HG02623 (cell line): ENCODE data around the gene OPCML.
A peak's percentile ranks its signal among the peaks of the same experiment; 100 is the strongest.

ENCODE experiments used
- ATAC-seq: cut with Tn5 transposase; IDR thresholded peaks from one replicate; pipeline ENCODE4 v1.9.1; 2021; ENCODE audit warnings: moderate library complexity; ENCODE audit not compliant: unreplicated experiment

The OPCML gene

DNA sequence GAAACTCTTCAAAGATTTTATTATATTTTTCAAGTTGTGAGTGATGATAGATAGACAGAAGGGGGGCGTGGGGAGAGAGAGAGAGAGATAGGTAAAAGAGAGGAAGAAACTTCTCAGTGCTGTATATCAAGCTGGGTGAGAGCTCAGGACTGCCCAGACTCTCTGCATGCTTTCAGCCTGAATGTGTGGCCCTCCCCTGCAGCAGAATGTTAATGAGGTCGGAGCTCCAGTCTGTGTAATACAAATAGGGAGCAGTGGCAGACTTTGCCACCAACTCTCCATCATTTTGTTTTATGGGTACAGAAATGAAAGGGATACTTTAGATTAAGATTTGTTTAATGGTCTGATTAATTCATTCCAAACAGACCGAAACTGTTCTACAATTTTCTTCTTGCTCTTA lies 752.8 kb downstream of the OPCML start:
- no peak for ATAC-seq

DNA sequence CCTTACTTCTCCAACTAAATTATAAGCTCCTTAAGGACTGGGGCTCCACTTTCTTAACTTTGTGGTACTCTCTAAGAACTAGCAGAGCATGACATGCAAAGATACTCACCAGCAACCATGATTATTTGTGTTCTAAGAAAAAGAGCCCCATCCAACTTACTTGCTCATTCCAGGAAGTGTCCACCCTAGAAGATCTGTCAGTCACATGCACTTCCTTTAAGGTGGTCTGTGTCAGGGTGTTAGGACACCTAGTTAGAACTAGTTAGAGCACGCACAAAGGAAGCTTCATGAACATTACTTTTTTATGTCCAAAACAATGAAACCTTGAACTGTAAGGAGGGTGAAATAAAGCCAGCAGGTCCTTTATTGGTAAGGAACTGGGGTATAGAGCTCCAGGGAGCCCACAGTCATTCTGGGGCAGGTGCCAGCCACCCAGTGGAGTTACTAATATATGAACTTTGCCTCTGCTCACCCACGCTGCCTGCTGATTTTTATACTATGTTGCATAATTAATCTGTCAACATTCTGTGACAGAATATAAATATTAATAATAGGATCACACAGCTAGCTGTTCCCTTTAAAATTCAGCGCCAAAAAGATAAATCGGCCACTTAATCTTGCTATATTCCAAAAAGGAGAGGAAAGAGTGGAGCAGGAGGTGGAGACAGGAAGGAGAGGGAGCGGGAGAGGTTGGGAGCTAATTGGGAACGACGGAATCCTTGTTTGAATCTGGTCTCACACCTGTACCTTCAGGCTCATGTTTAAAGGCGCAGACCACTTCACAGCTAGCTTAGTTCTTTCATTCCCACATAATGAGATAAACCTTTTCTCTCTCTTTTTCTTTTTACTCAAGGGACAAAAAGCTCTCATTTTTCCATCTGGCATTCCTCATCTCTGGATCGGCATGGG lies 755.0 kb downstream of the OPCML start:
- no peak for ATAC-seq

DNA sequence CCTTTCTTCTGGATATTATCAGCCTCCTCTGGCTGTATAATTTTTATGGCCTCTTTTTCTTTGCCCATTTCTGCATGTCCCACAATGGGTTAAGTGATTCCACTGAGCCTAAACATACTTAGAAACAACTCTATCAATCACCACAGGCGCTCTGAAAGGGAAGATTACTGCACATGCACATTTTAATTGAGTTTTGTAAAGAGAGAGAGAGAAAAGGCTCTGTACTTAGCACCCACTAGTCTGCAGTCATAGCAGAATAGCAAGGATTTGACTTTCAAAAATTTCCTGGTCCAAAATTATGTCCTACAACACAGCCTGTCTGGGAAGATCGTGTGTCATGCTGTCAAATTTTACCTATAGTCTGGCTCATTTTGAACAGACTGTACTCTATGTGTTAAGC lies 758.5 kb downstream of the OPCML start:
- no peak for ATAC-seq

DNA sequence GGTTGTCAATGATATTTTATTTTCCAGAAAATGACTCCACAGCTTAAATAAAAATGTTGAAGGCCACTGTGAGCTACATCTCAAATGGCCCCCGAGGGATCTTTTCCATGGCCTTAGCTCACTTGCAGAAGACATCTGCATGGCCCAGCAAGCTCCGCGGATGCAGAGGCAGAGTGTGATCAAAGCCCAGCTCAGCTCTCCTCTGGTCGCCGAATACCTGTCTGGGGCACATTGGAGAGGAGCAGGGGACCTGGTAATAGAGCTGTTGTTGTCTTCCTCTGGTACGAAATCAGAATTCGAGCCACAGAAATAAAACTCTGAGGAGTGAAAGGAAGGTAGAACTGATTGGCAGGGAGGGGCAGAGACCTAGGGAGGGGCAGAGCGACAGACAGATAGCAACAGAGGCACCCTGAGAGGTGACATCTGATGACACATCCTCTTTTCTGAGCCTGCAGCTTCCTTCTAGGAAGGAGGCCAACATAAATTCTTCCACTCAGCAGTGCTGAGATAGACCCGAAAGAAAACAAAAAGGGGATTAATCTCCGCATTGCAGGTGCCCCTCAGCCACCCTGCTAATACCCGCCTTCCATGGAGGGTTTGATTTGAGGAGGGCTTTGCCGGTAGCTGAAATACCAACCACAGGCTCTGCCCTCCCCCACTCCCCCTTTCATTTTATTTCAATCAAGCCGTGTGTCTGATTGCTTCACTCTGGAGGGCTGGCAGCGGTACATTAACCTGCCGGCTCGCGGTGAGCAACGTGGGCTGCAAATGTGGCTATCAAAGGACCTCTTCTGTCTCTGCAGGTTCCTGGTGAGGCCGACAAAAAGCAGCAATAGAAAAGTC lies 759.4 kb downstream of the OPCML start:
- ATAC-seq, result no peak

DNA sequence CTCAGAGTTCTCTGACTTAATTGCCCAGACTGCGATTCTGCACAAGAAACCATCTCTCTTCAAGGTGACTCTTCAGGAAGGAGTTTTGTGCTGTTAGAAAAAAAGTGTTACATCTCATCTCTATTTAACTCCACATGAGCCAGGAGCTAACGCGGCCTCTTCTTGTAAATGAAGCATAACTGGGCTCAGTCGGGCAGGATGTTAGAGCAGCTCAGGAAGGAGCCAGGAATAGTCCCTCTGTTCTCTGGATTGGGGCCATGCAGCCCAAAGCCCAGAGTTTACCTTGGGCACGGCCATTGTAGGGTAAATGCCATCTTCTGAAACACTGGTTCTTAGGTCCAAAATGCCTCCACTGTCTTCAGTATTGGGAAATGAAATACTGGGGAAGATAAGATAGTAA lies 760.6 kb downstream of the OPCML start:
- no peak for ATAC-seq

DNA sequence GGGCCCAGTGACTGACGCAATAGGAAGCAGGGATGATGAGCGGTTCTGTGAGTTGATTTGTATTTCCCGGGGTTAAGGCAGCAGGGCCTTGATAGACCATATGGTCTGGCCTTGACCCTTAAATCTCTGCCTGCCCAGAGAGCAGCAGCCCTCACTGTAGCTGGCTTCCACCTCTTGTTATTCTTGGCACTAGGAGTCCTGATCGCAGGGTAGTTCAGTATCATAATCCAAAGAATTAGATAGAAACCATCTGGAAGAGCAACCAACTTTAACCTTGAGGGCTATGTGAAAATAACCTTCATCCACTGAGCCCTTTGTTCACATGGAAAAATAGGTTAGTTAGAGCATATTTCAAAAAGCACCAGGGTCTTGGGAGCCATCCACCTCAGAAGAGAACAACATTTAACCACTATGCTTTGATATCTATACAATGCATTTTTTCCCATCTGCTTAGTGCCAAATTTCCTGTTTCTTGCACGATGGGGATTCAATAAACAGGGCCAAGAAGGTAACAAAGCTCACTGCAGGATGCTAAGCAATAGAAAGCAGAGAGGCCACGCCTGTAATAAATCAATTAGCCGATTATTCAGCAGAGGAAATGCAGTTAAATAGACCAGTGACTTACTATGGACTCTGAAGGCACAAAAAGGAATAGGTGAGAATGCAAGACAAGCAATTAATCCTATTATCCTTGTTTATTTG lies 761.3 kb downstream of the OPCML start:
- no peak for ATAC-seq

DNA sequence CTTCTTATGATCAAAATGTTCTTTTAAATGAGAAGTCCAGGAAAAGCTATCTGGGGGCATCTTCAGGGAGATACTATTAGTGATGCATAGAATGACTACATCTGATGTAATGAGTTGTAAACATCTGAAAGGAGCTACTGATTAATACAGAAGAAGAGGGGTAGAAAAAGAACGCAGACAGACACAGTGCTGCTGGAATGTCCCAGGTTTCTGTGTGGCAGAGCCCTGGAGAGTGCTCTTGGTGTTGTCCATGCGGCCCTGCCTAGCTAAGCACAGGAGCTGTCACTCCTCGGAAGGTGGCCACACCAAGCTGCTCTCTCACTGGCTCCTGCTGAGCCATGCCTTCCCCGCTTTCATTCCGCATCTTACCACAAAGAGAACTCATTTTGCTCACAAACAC lies 768.8 kb downstream of the OPCML start:
- ATAC-seq, result no peak

DNA sequence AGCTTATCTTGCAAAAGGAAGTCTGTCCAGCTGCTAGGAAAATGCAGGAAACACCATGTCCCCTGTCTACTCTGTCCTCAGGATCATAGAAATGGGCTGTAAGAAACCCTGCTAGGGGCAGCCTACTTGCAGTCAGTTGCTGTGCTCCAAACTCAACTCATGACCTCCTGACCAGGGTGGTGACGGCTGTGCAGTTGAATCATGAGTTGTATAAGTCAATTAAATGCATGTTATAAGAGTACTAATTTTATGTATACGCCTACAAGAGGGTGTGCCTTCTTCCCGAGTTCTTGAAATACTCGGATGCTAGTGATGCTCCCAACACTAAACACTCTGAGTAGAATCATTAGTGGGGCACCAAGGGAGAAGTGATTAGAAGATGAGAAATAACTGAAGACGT lies 776.4 kb downstream of the OPCML start:
- ATAC-seq, result no peak

DNA sequence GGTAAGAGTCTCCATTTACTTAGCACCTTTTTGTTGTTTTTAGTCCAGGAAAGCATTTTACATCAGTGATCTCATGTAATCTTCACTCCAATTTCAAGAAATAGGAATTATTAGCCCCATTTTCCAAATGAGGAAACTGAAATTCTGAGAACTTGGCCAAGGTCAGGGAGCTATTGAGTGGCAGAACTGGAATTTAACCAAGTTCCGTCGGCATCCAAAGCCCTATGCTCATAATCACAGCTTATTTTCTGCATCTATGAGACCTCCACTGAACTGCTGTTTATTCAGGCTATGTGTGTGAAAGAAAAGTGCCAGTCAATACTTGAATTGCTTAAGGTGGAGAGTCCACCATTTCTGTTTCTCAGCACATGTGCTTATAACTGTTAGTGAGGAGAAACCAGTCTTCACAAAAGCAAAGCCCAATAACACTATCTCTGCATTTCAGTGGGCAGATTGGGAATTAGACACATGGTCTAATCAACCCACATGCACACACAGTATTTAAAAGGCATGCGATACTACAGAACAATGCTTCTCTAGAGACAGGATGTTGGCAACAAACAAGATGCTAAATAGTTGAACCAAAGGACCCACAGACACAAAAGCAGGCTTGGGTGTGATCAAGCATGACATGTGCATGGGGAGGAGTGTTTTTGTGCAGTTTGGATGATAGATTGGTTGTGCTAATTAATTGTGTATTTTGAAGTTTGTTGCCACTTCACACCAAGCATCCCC lies 780.6 kb downstream of the OPCML start:
- no peak for ATAC-seq

DNA sequence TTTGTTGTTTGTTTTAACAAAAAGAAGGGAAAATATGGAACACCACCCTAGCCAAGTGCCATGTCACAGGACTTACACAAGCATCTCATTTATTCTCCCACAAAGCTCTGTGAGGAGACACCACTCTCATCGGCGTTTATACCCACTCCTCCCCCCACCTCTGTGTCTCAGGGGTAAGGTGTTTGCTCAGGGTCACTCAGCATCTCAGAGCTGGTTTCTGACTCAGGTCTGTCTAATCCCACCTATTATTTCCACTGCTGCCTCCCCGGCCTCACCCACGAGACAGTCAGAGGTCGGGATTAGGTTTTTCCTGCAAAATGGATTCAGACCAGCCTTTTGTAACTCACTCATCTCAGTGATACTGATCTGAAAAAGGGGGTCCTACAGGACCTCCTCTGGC lies 786.0 kb downstream of the OPCML start:
- no peak for ATAC-seq

DNA sequence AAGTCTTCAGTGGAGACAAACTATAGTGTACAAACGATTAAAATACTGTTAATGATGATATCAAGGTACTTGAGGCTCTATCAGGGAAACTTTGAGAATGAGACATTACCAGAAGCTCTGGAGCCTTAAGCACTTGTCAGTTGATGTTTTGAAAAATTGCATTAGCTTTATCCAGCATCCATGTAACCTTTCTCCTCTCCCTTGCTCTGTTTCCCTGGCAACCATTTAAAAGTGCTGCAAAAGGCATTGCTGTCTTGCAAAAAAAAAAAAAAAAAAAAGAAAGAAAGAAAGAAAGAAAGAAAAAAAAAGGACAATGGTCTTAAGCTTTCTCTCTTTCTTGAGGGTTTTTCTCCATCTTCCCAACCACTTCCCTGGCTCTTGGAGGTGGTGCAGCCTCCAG lies 787.0 kb downstream of the OPCML start:
- no peak for ATAC-seq

DNA sequence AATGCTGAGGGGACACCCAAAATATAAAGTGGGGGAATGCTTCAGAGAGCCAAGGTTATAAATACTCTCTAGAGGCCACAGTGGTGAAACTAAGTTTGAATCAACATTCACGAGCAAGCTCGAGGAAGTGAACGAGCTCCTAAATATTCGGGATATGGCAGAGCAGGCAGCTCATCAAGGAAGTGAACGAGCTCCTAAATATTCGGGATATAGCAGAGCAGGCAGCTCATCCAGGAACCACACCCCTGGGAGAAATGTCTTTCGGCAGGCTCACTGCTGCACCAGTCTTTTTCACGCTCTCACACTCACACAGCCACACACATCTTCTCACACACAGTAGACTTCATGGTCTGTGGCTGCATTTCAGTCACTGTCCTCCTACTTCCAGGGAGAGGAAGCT lies 787.5 kb downstream of the OPCML start:
- no peak for ATAC-seq

DNA sequence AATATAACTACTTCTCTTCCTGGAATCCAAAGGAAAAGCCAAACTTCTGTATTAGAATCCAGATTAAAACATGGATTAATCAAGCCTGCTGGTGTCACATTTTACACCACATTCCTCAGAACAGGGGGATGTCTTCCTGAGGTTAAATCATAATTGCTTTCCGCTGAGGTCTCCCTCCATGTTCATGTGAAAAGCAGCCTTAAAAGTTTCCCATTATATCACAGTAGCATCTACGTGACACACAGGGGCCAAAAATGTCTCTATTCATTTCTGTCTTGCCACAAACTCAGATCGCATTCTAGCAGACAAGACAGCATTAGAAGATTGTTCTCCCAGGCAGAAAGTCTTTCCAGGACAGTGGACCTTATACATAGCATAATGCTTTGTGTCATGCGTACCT lies 788.7 kb downstream of the OPCML start:
- ATAC-seq, result no peak

DNA sequence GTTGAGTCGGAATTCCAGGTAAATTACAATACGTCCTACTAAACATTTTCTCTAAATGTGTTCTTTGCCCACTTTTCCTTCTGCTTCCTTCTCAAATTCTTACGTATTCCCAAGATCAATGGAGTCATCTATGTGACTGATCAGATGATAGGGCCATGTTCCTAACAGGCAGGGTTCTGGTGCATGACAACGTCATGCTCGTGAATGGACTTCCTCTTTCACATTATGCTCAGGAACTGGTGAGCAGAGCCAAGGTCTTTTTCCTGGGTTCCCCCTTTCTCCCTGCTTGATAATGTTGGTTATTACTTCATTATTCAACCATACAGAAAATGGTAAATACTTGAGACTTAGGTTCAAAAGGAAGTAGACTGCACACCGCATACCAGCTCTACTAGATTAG lies 789.4 kb downstream of the OPCML start:
- ATAC-seq, result no peak

DNA sequence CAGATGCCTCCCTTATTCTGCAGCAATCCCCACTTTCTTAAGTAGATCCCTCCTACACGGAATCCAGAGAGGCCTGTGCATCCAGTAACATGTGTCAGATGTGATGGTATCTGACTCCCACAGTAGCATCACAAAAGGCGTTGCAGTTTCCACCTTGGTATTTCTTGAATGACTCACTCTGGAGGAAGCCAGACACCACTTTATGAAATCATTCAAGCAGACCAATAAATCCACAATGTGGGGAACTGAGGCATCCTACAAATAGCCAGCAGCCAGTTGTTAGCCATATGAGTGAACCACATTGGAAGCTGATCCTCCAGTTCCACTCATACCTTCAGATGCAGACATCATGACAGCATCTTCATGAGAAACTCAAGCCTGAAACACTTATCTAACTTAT lies 798.1 kb downstream of the OPCML start:
- no peak for ATAC-seq

DNA sequence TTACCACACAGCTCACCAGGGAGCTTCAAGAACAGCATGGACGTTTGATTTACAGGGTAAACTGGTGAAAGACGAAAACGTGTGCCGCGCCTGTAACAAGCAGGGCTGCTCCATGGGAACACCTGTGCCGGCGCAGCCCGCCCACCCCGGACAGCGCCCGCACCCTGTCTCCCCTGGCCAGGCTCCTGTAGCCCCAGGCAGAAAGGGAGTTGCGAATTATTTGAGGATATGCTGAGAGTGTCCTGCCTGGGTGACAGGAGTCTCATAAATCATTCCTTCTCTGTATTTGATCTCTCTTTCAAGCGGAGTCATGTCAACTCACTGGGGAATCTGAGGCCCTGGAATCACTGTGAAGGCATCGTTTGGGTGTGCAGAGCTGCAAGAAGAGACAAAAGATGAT lies 804.3 kb downstream of the OPCML start:
- ATAC-seq, result no peak

DNA sequence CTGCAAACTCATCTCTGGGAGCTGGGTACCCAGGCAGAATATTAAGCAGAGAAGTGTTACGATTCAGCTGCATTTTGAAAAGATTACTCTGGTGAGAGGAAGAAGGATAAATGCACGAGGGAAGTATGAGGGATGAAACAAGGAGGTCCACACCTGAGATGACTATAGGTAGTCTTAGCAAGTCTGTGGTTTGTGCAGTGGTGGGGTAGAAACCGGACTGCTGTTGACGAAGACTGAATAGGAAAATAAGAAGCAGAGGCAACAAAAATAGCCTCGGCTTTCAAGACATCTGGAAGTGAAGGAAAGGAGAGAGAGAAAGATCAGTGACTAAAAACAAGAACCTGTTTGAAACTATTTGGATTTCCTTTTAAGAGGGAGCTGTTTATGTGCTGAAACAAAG lies 810.8 kb downstream of the OPCML start:
- no peak for ATAC-seq

DNA sequence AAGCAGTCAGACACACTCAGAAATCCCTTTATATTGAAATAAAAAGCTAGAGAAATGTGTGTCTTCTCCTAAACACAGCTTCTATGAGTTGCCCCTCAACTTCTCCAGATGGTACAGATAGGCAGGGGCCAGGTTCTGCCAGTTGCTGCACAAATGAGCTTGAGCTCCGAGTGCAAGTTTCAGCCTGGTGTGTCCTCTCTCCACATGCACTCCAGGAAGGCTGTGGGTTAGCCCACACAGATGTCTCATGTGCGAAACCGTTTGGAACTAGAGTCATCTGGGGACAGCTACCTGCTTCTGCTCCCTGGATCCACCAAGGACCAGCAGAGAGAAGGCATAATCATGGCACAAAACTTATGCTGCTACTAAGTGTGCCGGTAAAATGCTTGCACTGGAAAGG lies 812.6 kb downstream of the OPCML start:
- no peak for ATAC-seq

DNA sequence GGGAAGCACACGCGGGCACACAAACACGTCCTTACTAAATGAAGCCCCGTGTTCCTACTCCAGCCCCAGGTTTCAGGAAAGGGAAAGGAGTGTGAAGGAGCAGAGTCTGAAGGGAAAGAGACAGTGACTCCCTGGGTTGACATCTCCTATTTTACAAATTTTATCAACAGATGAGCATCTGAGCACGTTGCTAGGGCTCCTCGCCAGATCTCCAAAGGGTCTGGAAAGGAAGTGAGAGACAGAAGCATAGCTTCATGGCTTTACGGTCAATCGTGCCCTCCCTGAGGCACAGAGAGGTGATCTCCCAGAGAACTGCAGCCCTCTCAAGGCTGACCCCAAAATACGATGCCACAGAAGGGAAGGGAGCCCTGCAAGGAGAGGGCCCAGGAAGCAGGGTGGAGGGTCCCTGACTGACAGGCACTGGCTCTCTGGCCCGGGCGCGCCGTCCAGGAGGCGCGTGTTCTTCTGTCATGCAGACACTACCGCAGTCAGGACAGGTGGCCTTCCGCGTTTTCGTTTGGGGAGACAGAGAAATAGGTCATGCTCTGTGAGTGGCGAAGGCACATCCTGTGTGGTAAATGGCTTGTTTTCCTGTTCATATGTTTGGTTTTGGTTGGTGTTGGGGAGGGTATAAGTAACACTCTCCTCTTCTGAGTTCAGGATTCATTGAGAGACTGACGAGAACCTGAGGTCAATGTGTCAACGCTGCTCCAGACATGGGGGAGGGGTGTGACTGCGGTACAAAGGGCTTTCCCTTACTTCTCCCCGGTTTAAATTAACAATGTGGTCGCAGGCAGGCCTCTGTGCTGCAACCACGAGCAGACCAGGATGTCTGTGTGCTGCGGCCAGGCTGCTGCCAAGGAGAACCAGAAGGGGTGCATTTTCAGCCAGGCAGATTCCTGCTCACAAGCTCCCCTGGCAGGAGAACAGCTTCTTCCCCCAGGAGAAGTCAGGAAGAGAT lies 813.3 kb downstream of the OPCML start:
- ATAC-seq, result peak; percentile 45

DNA sequence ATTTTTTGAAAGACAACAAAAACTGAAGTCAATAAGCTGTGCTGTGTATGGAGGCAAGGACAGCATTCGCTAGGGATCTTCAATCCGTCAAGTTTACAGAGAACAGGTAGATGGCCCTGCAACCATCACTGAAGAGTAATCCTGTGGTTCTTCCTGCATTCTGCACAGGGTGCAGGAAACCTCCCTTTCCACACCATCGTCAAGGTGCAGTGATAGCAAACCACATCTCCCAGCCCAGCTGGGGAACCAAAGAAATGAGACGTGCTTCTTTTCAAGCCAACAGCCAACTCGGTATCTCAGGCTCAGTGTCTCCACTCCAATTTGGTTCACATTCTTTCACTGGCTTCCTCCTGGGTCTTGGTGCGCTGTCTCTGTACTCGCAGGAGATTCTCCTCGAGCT lies 814.5 kb downstream of the OPCML start:
- no peak for ATAC-seq
